GM12801 (cell line): ENCODE measurements around the gene SUMF1.

Experiments used
- TF ChIP-seq, protein P1 (sequence below): IDR thresholded peaks from one replicate; pipeline ENCODE4 v1.5.1; 2011; ENCODE audit warnings: control low read depth; ENCODE audit not compliant: insufficient read length; ENCODE audit errors: extremely low read depth

Gene SUMF1

DNA sequence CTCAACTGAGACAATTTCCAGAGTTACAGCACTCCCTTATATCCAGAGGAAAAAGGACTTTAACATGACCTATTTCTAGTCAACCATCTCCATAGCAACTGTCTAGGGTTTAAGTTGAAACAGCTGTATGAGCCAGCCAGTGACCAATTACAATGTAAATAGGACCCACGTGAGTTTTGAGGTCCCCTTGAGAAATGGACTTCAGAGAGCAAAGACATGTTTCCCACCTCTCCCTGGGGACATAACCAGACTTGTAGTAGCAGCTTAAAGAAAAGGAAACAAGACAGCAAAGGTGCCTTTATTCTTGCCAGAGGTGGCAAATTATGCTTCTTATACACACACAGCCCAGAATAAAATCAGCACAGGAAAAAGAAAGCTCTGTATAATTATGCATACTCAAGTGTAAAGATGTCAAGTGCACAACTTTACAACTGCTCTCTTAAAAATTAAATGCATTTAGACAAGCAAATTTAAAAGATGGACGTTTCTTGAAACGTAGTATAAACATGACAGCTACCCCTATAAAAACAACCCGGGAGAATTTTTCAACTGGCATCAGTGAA lies 40.2 kb downstream of the SUMF1 start:
- TF ChIP-seq, protein P1, sequence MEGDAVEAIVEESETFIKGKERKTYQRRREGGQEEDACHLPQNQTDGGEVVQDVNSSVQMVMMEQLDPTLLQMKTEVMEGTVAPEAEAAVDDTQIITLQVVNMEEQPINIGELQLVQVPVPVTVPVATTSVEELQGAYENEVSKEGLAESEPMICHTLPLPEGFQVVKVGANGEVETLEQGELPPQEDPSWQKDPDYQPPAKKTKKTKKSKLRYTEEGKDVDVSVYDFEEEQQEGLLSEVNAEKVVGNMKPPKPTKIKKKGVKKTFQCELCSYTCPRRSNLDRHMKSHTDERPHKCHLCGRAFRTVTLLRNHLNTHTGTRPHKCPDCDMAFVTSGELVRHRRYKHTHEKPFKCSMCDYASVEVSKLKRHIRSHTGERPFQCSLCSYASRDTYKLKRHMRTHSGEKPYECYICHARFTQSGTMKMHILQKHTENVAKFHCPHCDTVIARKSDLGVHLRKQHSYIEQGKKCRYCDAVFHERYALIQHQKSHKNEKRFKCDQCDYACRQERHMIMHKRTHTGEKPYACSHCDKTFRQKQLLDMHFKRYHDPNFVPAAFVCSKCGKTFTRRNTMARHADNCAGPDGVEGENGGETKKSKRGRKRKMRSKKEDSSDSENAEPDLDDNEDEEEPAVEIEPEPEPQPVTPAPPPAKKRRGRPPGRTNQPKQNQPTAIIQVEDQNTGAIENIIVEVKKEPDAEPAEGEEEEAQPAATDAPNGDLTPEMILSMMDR = no peak

DNA sequence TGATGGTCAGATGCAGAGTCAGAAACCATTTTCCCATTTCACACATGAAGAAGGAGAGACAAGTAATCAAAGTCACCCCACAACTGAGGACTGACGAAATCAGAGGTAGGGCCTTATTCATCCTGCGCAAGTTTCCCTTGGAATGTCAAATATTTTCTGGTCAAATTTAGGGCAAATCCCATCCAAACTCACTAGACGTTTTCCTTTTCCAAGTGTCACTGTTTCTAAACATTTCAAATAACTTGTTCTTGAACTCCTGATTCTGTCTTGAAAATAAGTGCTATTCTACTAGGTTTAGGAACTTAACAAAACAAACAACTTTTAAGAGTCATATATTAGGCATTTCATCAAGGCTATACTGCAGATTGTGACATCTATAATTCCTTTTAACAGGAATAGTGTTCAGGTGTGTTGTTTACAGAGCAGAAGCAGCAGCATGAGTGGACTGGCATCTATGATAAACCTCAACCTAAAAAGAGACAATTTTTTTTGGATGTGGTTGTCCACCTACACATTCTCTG lies 40.7 kb downstream of the SUMF1 start:
- TF ChIP-seq, protein P1 = no peak

DNA sequence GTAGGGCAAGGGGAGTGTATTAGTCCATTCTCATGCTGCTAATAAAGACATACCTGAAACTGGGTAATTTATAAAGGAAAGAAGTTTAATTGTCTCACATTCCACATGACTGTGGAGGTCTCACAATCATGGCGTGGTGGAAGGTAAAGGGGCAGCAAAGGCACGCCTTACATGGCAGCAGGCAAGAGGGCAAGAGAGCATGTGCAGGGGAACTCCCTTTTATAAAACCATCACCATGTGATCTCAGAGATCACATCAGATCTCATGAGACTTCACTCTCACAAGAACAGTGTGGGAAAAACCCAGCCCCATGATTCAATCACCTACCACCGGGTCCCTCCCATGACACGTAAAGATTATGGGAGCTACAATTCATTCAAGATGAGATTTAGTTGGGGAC lies 41.4 kb downstream of the SUMF1 start:
- TF ChIP-seq, protein P1 = no peak

DNA sequence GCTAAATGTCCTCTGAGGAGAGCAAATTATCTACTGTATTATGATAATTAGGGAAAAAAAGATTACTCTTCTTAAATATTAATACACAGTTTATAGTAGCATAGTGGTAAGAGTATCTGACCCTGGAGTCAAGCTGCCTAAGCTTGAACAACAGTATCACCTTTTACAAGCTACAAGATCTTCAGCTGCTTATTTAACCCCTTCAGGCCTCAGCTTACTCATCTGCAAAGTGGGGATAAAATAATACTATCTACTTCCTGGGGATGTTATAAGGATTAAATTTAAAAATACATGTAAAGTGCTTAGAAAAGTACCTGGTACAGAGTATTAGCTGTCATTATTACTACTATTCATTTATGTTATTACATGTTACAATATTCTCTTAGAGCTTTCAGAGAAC lies 42.0 kb downstream of the SUMF1 start:
- TF ChIP-seq, protein P1 = no peak

DNA sequence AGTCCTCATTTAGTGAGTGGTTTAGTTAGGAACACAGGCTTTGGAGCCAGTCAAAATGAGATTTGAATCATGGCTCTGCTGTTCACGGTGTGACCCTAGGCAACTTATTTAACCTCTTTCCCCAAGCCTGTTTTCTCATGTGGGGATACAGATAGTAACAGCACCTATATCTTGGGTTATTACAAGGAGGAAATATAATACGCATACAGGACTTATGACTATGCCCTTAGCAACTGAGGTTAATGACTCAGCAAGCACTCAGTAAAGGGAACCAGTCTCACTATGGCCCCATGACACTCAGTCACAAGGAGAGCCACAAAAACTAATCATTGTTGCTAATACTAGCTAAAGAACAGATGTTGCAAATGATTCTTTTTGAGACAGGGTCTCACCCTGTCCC lies 45.9 kb downstream of the SUMF1 start:
- TF ChIP-seq, protein P1 = no peak

DNA sequence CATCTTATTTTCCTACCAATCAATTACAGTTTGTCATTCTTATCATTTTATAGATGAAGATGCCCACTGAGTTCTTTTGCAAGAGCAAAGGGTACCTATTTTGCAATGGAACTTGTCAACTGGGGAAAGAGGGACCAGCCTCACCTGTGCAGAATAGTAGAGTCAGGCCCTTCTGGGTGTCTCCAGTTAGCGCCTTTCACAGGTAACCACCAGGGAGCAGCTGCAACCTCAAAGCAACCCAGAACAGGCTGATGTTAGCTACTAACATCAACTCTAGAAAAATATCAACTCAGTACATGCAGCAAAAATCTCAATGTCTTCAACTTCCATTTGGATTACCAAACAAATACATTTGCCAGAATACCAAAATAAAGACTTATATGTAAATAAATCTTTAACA lies 47.1 kb downstream of the SUMF1 start:
- TF ChIP-seq, protein P1 = no peak

DNA sequence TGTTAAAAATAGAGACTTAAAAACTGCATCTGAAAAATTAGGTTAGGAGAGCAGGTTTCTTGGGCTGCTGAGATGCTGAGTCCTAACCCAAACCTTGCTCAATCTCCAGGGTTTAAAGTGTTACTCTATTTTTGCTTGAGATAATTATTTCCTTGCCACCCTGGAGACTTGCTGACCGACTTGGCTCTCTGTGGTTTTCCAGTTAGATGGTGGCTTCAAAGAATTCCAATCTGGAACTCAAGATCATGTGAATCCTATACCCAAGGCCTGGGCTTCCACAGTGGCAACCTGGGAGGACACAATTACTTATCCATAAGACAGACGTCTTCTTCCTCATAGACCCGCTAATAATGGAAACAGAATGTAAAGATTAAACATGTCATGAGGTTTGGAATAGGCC lies 47.7 kb downstream of the SUMF1 start:
- TF ChIP-seq, protein P1 = no peak

DNA sequence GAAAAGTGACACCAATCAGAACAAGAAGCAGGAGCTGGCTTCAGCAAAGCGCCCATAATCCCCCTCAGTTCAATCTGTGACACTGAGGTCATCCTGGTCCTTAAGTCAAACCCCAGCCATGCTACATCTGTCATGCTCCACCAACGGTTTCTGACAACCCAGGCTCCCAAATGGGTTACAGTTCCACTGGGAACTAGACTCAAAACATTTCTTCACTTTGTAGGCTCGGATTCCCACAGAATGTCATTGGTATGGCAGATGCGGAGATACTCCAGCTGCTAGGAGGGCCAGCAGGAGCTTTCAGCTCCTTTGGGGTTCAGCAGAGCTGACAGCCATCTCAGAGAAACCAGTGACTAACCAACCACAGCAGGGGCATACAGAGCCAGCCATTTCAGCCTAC lies 48.9 kb downstream of the SUMF1 start:
- TF ChIP-seq, protein P1 = no peak
